B cell (primary cell): ENCODE data around the gene PTTG2. TPM values are rescaled to one million over a fixed set of nuclear protein-coding genes. Genes with fewer than 3 reads are reported as not detected.

ENCODE experiments used
- ATAC-seq: fragments of 200-7000 bp; cut with Tn5 transposase; one replicate; pipeline ENCODE4 v1.10.0; 2021; ENCODE audit warnings: low read depth, mild to moderate bottlenecking, moderate number of reproducible peaks, moderate library complexity
- CTCF ChIA-PET: fragments of 350-600 bp; sonication (Branson Sonifier 250); formaldehyde crosslinking; loops from one replicate; lab custom pipeline; 2021; ENCODE audit warnings: antibody characterized with exemption, inconsistent platforms; lab: Charles Lee
- POLR2A ChIA-PET: fragments of 350-600 bp; sonication (Branson Sonifier 250); formaldehyde crosslinking; loops from one replicate; lab custom pipeline; 2021; ENCODE audit warnings: antibody characterized with exemption; lab: Charles Lee
- DNase-seq: peaks from one replicate; pipeline ENCODE4 v3.0.0; 2013
- H2AFZ ChIP-seq: 2 replicates; pipeline ENCODE4 v1.6.1; 2012; ENCODE audit warnings: mild to moderate bottlenecking, low read depth, low read length; ENCODE audit not compliant: insufficient read depth, poor library complexity, severe bottlenecking
- H3K27ac ChIP-seq, 2 donors: 1 replicate in 1 of 2; 2 replicates in 1 of 2; pipeline ENCODE4 v1.5.1; 2012 to 2013; ENCODE audit warnings: low read length in 2 of 2, mild to moderate bottlenecking in 2 of 2, moderate library complexity in 1 of 2
- H3K27me3 ChIP-seq, 4 experiments: fragments of 200-600 bp in 1 of 4; sonication (generic) in 1 of 4; replicated peaks in 1 of 4; 1 replicate in 2 of 4; 2 replicates in 2 of 4; pipeline versions ENCODE4 v1.6.1 to v1.7.0; 2013 to 2016; ENCODE audit warnings: low read length in 3 of 4, mild to moderate bottlenecking in 2 of 4, mixed read lengths in 1 of 4, moderate library complexity in 1 of 4; ENCODE audit not compliant: insufficient read depth in 4 of 4, control insufficient read depth in 3 of 4; ENCODE audit errors: control extremely low read depth in 1 of 4
- H3K36me3 ChIP-seq, 2 experiments: replicated peaks in 1 of 2; 1 replicate in 1 of 2; 2 replicates in 1 of 2; pipeline versions ENCODE4 v1.6.1 to v1.7.1; 2013; ENCODE audit warnings: low read length in 1 of 2; ENCODE audit not compliant: insufficient read depth in 2 of 2, control insufficient read depth in 1 of 2; ENCODE audit errors: control extremely low read depth in 1 of 2, extremely low read depth in 1 of 2
- H3K4me1 ChIP-seq, 2 donors: fragments of 200-600 bp in 1 of 2; sonication (generic) in 1 of 2; 1 replicate in 1 of 2; 2 replicates in 1 of 2; pipeline versions ENCODE4 v1.5.1 to v1.6.1; 2013 to 2017; ENCODE audit warnings: low read length in 2 of 2; ENCODE audit not compliant: control insufficient read depth in 2 of 2, insufficient read depth in 2 of 2
- H3K4me2 ChIP-seq: replicated peaks from 2 replicates; pipeline ENCODE3; 2012; ENCODE audit warnings: mild to moderate bottlenecking, low read depth, low read length; ENCODE audit not compliant: poor library complexity, severe bottlenecking
- H3K4me3 ChIP-seq, 5 experiments: fragments of 200-600 bp in 1 of 5; sonication (generic) in 1 of 5; 1 replicate in 3 of 5; 2 replicates in 2 of 5; pipeline versions ENCODE4 v1.5.1 to v1.7.0; 2011 to 2016; ENCODE audit warnings: low read length in 4 of 5, mild to moderate bottlenecking in 4 of 5, low read depth in 2 of 5, control low read depth in 1 of 5, moderate library complexity in 1 of 5; ENCODE audit not compliant: insufficient read depth in 1 of 5; ENCODE audit errors: control extremely low read depth in 1 of 5, extremely low read depth in 1 of 5
- H3K79me2 ChIP-seq: fragments of 200-600 bp; sonication (generic); one replicate; pipeline ENCODE4 v1.6.0; 2016; ENCODE audit warnings: low read length; ENCODE audit not compliant: control insufficient read depth, insufficient read depth
- H3K9ac ChIP-seq: fragments of 200-600 bp; sonication (generic); 2 replicates; pipeline ENCODE4 v1.6.1; 2017; ENCODE audit warnings: mild to moderate bottlenecking, low read length, moderate library complexity
- H3K9me3 ChIP-seq, 3 donors: one replicate each; pipeline versions ENCODE4 v1.6.1 to v1.7.1; 2013; ENCODE audit warnings: low read length in 2 of 3; ENCODE audit not compliant: control insufficient read depth in 2 of 3, insufficient read depth in 1 of 3; ENCODE audit errors: control extremely low read depth in 1 of 3
- H4K20me1 ChIP-seq: 2 replicates; pipeline ENCODE4 v1.6.0; 2012; ENCODE audit warnings: mild to moderate bottlenecking, low read length; ENCODE audit not compliant: insufficient read depth, control insufficient read depth, poor library complexity, severe bottlenecking
- H3K27ac Mint-ChIP-seq: one replicate; pipeline ENCODE4 v1.8.0; 2021; ENCODE audit warnings: mixed read lengths
- H3K27me3 Mint-ChIP-seq: one replicate; pipeline ENCODE4 v1.8.0; 2021; ENCODE audit warnings: mixed read lengths
- H3K4me1 Mint-ChIP-seq: one replicate; pipeline ENCODE4 v1.8.0; 2021; ENCODE audit warnings: mixed read lengths
- H3K4me3 Mint-ChIP-seq: one replicate; pipeline ENCODE4 v1.8.0; 2021; ENCODE audit warnings: mixed read lengths
- H3K9me3 Mint-ChIP-seq: one replicate; pipeline ENCODE4 v1.8.0; 2022; ENCODE audit warnings: mixed read lengths; ENCODE audit not compliant: insufficient read depth
- CTCF ChIP-seq: fragments of 200-600 bp; IDR thresholded peaks from one replicate; pipeline ENCODE4 v1.8.0; 2022; ENCODE audit warnings: antibody characterized with exemption, mild to moderate bottlenecking
- EZH2 ChIP-seq: IDR thresholded peaks from 2 replicates; pipeline ENCODE4 v1.6.1; 2012; ENCODE audit warnings: borderline replicate concordance, low read depth, mild to moderate bottlenecking, moderate library complexity, low read length; ENCODE audit not compliant: insufficient read depth, poor library complexity, severe bottlenecking
- WGBS: methylation state at CpG from one replicate; pipeline ENCODE4 v1.1.5; 2013; ENCODE audit warnings: missing lambda C conversion rate; ENCODE audit not compliant: insufficient coverage; 5-methylcytosine and 5-hydroxymethylcytosine counted together
- intact Hi-C: fragments of 100-400 bp; cut with micrococcal nuclease; formaldehyde crosslinking; loops from one replicate; pipeline ENCODE4 v1.10.0; 2022
- polyA plus RNA-seq: library from polyadenylated mRNA; depleted of rRNA; stranded (reverse); fragments of >200 nt; gene quantifications from 2 replicates; pipeline ENCODE4 v1.2.3, GENCODE V29; 2012
- total RNA-seq, 2 donors: library from RNA; stranded (reverse); fragments of 120-200 nt in 1 of 2; gene quantifications; 1 replicate in 1 of 2; 2 replicates in 1 of 2; pipeline versions ENCODE4 v1.2.3 to v1.2.4, GENCODE V29; 2013 to 2022

PTTG2 gene
- total and polyA plus RNA-seq, 2 donors (not counting 1 experiment from before 2014, with no cell fraction given), result 1.9 to 2.8 TPM

GRCh38 chr4:37995981-37996775 lies 36.0 kb downstream of the PTTG2 start:
- Histone ChIP-seq H4K20me1 (peaks cover 33% of the 10 kb centered on the region), H3K4me1 (peaks cover 29 to 34% of the 10 kb centered on the region in 2 donors)
- intact Hi-C loops, result loop anchor here (2.0 kb wide), 1 partner anchor 27 kb away; no protein-coding TSS in a partner anchor

More at GRCh38 chr4:37995981-37996775, 36.0 kb downstream of the PTTG2 start:
- Mint-ChIP-seq H3K4me3 (no peak overlapping the region), H3K27me3 (no peaks in the 10 kb centered on the region), H3K4me1 (peaks cover 53% of the 10 kb centered on the region), H3K27ac (no peak overlapping the region), H3K9me3 (peaks cover 4% of the 10 kb centered on the region)
- DNase-seq, result no peak
- no peak overlapping the region for H3K4me3 ChIP-seq
- H3K27me3 ChIP-seq, result no peaks in the 10 kb centered on the region
- ATAC-seq, result no peak
- 100% methylated on average over 1 of the region's 7 CpGs for WGBS
- no peak overlapping the region for H3K27ac ChIP-seq
- H3K4me2 ChIP-seq, result no peak overlapping the region
- no peak overlapping the region for H2AFZ ChIP-seq
- peaks cover under 1 to 5% of the 10 kb centered on the region in 2 experiments for H3K36me3 ChIP-seq
- no peak overlapping the region for H3K9ac ChIP-seq
- TF ChIP-seq EZH2 (no peak), CTCF (no peak)
- CTCF ChIA-PET, result interaction anchor here (0.6 kb wide), 1 partner anchor 394 kb away, joined by 3 read pairs; no protein-coding TSS in a partner anchor
- H3K79me2 ChIP-seq, result peaks cover 98% of the 10 kb centered on the region
- peaks cover 0 to 4% (median 0%) of the 10 kb centered on the region in 3 donors for H3K9me3 ChIP-seq
- POLR2A ChIA-PET, result no interaction called here
